Gastrocnemius medialis (tissue), 4 donors: ENCODE results near the gene TNPO3. TPM values are rescaled to one million over a fixed set of nuclear protein-coding genes. Genes with fewer than 3 reads are reported as not detected.
A peak's percentile ranks its signal among the peaks of the same experiment; 100 is the strongest.

ENCODE experiments used
- ATAC-seq, 2 donors: fragments of 150-250 bp; one replicate each; pipeline ENCODE4 v1.9.1; 2016
- DNase-seq, 2 donors: peaks; one replicate each; pipeline ENCODE4 v3.0.0-alpha.2; 2019
- H3K27ac ChIP-seq, 4 donors: fragments of 200-600 bp; sonication (generic); 1 replicate in 1 of 4; 2 replicates in 3 of 4; pipeline ENCODE4 v1.5.1; 2016 to 2018; ENCODE audit warnings: mild to moderate bottlenecking in 2 of 4, moderate library complexity in 1 of 4
- H3K27me3 ChIP-seq, 3 donors: fragments of 200-600 bp; sonication (generic) in 2 of 3; 1 replicate in 1 of 3; 2 replicates in 2 of 3; pipeline versions ENCODE4 v1.5.1 to v1.6.0; 2016 to 2019; ENCODE audit warnings: mild to moderate bottlenecking in 1 of 3, moderate library complexity in 1 of 3
- H3K36me3 ChIP-seq, 2 donors: fragments of 200-600 bp; sonication (generic) in 1 of 2; one replicate each; pipeline ENCODE4 v1.5.1; 2017 to 2018
- H3K4me1 ChIP-seq, 2 donors: fragments of 200-600 bp; sonication (generic) in 1 of 2; one replicate each; pipeline ENCODE4 v1.5.1; 2016 to 2017; ENCODE audit warnings: mild to moderate bottlenecking in 2 of 2
- H3K4me3 ChIP-seq, 4 donors: fragments of 200-600 bp; sonication (generic) in 3 of 4; 1 replicate in 1 of 4; 2 replicates in 3 of 4; pipeline ENCODE4 v1.5.1; 2016 to 2019; ENCODE audit warnings: mild to moderate bottlenecking in 2 of 4
- H3K9me3 ChIP-seq, 3 donors: fragments of 200-600 bp; sonication (generic) in 2 of 3; 1 replicate in 1 of 3; 2 replicates in 2 of 3; pipeline ENCODE4 v1.5.1; 2016 to 2019
- CTCF ChIP-seq, 5 experiments: fragments of 450-650 bp in 3 of 5; fragments of 200-600 bp in 2 of 5; sonication (generic) in 2 of 5; IDR thresholded peaks in 4 of 5; conservative IDR thresholded peaks in 1 of 5; 1 replicate in 4 of 5; 2 replicates in 1 of 5; pipeline ENCODE4 v1.5.1; 2016 to 2019; ENCODE audit warnings: antibody characterized with exemption in 5 of 5, mild to moderate bottlenecking in 3 of 5, moderate library complexity in 3 of 5
- POLR2A ChIP-seq, 2 donors: fragments of 450-650 bp; IDR thresholded peaks; one replicate each; pipeline ENCODE4 v1.6.1; 2017; ENCODE audit warnings: antibody characterized with exemption in 2 of 2, mild to moderate bottlenecking in 2 of 2, moderate library complexity in 2 of 2
- in situ Hi-C, 4 donors: fragments of 200-750 bp; cut with MboI; loops; one replicate each; pipeline versions ENCODE4 v1.15.0 to v1.8.0; 2017; ENCODE audit warnings: low sequenced_read_pairs in 4 of 4
- intact Hi-C: fragments of 100-400 bp; cut with DNase I; formaldehyde crosslinking; loops from one replicate; pipeline ENCODE4 v1.15.1; 2023; ENCODE audit warnings: low total_unique reads
- total RNA-seq, 4 donors: library from RNA; depleted of rRNA; stranded (reverse); fragments of >200 nt; gene quantifications; one replicate each; pipeline versions ENCODE4 v1.1.0 to v1.2.3, GENCODE V29; 2016

Gene TNPO3
- total RNA-seq, result 10 to 100 TPM; 39.1 to 50.9 (median 50.5) TPM

- Histone ChIP-seq H3K27ac (peak within 1 kb of the TSS; percentile 90 to 98 (median 96)), H3K4me3 (peak within 1 kb of the TSS; percentile 75 to 97 (median 91)), H3K36me3 (peaks cover 0 to 4% of the 10 kb centered on the region in 2 donors), H3K9me3 (no peaks in the 10 kb centered on the region), H3K27me3 (no peaks in the 10 kb centered on the region), H3K4me1 (peaks cover 19 to 30% of the 10 kb centered on the region in 2 donors)
- intact Hi-C loops (loop anchor here (5.0 kb wide), 1 partner anchor 712 kb away; the partner anchor contains the start of gene RBM28), in situ Hi-C loops (no loop called here)
- DNase-seq (peak; percentile 92 to 94), ATAC-seq (peak; percentile 97 to 98)
- peak in 1 of 5 experiments; percentile 8 for TF ChIP-seq CTCF (IDR thresholded peaks at IDR 0.05 in 4 of 5, conservative IDR thresholded peaks at IDR 0.05 in 1 of 5)
- TF ChIP-seq POLR2A (IDR thresholded peaks at IDR 0.05), result peak; percentile 66 to 85
These were observed at the start of gene TNPO3 for GRCh38 chr7:129054438-129055293. Gene TNPO3 (minus strand): TSS chr7:129055111. CDS start chr7:129054770, 341 bp downstream.

GRCh38 chr7:129103561-129104324 lies 48.8 kb upstream of the TNPO3 start:
- H3K4me1 ChIP-seq, result peaks cover 7 to 18% of the 10 kb centered on the region in 2 donors
- H3K27ac ChIP-seq, result no peak overlapping the region
- TF ChIP-seq POLR2A (IDR thresholded peaks at IDR 0.05), result no peak
- no peak for TF ChIP-seq CTCF (IDR thresholded peaks at IDR 0.05 in 4 of 5, conservative IDR thresholded peaks at IDR 0.05 in 1 of 5)
- no peaks in the 10 kb centered on the region for H3K9me3 ChIP-seq
- no peak for DNase-seq
- H3K4me3 ChIP-seq, result no peak overlapping the region
- H3K27me3 ChIP-seq, result no peaks in the 10 kb centered on the region
- no peak for ATAC-seq
- in situ Hi-C loops (loop anchor here in 1 of 4 donors (10.0 kb wide), 1 partner anchor 179 kb away; no protein-coding TSS in a partner anchor), intact Hi-C loops (no loop called here)
- no peaks in the 10 kb centered on the region for H3K36me3 ChIP-seq

DNA sequence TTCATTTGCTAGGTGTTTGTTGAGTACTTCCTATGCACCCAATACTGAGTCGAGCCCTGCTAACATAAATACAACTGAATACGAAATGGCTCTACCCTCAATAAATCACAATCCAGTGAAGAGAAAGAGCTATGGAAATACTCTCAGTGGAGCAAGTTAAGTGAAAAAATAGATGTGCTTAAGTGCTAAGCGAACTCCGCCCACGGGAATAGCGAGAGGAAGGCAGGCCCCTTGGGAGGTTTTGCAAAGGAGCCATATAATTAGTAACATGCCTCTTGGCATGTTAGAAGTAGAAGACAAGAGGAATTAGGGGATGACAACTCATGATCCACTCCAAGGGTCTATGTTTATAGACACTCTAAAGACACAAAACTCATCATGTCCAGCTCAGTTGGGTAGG lies 46.8 kb upstream of the TNPO3 start:
- no peak for DNase-seq
- Histone ChIP-seq H3K4me3 (no peak overlapping the region), H3K36me3 (no peaks in the 10 kb centered on the region), H3K27ac (no peak overlapping the region), H3K4me1 (peaks cover 7 to 18% of the 10 kb centered on the region in 2 donors), H3K9me3 (no peaks in the 10 kb centered on the region), H3K27me3 (no peaks in the 10 kb centered on the region)
- no peak for ATAC-seq
- in situ Hi-C loops, result loop anchor here in 1 of 4 donors (10.0 kb wide), 1 partner anchor 177 kb away; no protein-coding TSS in a partner anchor
- TF ChIP-seq CTCF (IDR thresholded peaks at IDR 0.05 in 4 of 5, conservative IDR thresholded peaks at IDR 0.05 in 1 of 5), result no peak
- TF ChIP-seq POLR2A (IDR thresholded peaks at IDR 0.05), result no peak
- intact Hi-C loops, result no loop called here

DNA sequence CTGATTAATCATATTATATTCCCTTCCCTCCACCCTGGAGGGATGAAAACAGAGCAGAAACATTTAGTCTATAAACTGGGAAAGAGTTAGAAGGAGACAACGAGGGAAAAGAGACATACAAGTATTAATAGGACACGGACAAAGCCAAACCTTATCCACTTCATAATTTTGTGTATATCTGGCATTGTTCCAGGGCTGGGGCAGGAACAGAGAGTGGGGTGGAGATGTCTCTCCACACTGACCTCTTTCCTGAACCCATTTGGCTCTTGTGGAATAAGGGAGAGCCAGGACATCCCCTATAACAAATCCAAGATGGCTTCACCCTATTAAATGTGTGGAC lies 45.9 kb upstream of the TNPO3 start:
- TF ChIP-seq CTCF (IDR thresholded peaks at IDR 0.05 in 4 of 5, conservative IDR thresholded peaks at IDR 0.05 in 1 of 5), result no peak
- no peak for TF ChIP-seq POLR2A (IDR thresholded peaks at IDR 0.05)
- intact Hi-C loops, result no loop called here
- in situ Hi-C loops, result loop anchor here in 1 of 4 donors (10.0 kb wide), 1 partner anchor 176 kb away; no protein-coding TSS in a partner anchor
- Histone ChIP-seq H3K27ac (no peak overlapping the region), H3K9me3 (no peaks in the 10 kb centered on the region), H3K4me3 (no peak overlapping the region), H3K27me3 (no peaks in the 10 kb centered on the region), H3K4me1 (peaks cover 7 to 18% of the 10 kb centered on the region in 2 donors), H3K36me3 (no peaks in the 10 kb centered on the region)
- DNase-seq, result no peak
- no peak for ATAC-seq
